GM12891 (cell line): ENCODE data around the gene ABHD2.

Source experiments
- POLR2A ChIP-seq: IDR thresholded peaks from 2 replicates; pipeline ENCODE4 v1.6.1; 2011; ENCODE audit warnings: low read depth, low read length, control low read depth
- POLR2AphosphoS5 ChIP-seq: IDR thresholded peaks from 2 replicates; pipeline ENCODE4 v1.6.1; 2011; ENCODE audit warnings: low read depth, low read length, control low read depth

GRCh38 chr15:89136818-89137772 is 48.8 kb downstream of the ABHD2 start:
- TF ChIP-seq POLR2AphosphoS5 = no peak
- no peak for TF ChIP-seq POLR2A
